NOMO-1 (cell line): ENCODE results near the gene ADGRD1.
"Not testable (repeated sequence)": the region's sequence is repeated elsewhere in the genome, so short reads cannot be mapped to it uniquely, and the experiment has no call there.

Source experiments
- DNase-seq, 2 experiments: peaks; one replicate each; lab custom pipeline; 2025; ENCODE audit not compliant: unreplicated experiment in 2 of 2; lab: John Stamatoyannopoulos, UW

Gene ADGRD1

DNA sequence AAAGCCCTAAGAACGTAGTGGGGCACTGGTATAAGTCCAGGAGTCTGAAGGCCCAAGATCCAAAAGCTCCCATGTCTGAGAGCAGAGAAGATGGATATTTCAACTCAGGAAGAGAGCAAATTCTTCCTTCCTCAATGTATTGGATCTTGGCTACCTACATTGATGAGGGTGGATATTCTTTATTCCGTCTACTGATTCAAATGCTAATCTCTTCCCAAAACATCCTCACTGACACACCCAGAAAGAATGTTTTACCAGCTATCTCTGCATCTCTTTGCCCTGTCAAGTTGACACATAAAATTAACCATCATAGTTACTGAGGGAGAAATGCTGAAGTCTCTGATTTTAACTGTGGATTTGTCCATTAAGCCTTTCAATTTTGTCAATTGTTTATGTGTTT, 16.6 kb upstream of the ADGRD1 start:
- no peak for DNase-seq

DNA sequence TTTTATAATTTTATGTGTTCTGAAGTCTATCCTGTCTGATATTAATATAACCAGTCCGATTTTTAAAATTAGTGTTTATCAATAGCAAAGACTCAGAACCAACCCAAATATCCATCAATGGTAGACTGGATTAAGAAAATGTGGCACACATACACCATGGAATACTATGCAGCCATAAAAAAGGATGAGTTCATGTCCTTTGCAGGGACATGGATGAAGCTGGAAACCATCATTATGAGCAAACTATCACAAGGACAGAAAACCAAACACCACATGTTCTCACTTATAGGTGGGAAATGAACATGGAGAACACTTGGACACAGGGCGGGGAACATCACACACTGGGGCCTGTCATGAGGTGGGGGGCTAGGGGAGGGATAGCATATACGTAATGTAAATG, 16.2 kb upstream of the ADGRD1 start:
- not testable (repeated sequence) for DNase-seq

DNA sequence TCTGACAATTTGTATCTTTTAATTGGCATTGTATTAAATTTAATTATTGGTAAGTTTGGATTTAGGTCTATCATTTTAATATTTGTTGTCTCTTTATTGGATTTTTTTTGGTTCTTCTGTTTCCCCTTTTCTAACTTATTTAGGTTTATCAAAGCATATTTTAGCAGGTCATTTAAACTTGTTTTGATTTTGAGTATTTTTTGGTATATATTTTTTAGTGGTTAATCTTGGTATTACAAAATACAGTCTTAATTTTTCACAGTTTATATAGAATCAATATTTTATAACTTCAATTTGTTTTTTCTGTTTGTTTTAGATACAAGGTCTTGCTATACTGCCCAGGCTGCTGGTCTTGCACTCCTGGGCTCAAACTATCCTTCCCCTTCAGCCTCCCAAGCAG, 15.5 kb upstream of the ADGRD1 start:
- no peak for DNase-seq

DNA sequence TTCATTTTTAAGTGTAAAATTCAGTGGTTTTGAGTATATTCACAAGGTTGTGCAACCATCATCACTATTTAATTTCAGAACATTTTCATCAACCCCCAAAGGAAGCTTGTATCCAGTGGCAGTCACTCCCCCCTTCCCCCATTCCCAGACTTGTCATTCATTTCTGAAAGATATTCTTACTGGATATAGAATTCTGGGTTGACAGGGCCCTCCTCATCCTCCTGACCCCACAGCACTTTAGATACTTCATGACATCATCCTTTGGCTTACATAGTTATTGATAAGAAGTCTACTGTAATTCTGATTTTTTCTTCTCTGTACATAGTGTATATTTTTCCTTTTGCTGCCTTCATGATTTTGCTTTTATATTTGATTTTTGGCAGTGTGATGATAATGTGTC, 8.8 kb upstream of the ADGRD1 start:
- no peak for DNase-seq

DNA sequence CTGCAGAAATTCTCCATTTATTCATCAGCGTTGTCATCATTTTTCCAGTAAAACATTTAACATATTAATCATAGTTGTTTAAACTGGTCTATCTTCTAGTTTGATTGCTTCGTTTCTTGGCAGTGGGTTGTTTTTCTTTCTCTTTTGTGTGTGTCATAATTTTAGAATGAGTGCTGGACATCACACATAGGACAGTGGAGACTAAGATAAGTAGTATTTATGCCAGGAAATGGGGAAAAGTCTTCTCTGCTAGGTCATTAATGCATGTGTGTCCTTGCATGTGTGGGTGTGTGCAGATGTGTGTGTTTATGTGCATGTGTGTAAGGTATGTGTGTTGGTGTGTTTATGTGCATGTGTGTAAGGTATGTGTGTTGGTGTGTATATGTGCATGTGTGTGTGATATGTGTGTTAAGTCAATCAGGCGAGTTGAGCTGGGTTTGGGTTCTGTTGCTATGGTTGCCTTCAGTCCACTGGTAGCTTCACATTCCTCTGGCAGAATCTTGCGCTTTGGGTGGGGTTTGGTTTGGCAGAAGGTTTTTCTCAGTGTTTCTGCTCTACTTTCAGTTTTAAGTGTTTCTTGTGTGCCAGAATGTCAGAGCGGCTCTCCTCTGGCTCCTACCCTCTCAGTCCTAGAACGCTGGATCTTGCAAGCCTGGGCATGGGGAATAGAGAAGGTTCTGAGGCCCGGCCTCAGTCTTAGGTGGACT, 7.8 kb upstream of the ADGRD1 start:
- no peak for DNase-seq

DNA sequence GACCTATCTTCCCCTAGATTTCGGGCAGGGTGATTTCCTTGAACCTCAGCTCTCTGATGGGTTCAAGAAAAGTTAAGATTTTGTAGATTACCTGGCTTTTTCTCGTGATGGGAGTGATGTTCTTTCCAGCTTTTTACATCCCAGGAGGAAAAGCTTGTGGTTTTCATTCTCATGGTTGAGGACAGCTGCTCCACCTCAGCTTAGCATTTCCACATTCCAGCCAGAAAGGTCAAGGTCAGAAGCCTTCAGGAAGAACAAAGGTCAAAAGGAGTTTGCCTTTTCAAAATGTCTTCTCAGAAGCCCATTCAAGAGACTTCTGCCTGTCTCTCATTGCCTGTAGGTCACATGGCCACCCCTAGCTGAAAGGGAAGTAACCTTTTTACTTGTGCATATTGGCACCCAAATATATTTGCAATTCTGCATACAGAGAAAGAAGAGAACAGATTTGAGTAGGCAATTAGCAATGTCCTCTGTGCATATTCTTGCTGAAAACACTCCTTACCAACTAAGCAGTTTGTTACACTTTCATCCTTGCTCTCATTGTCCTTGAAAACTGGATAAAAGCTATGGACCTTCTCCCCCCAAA, 6.6 kb upstream of the ADGRD1 start:
- DNase-seq: no peak

DNA sequence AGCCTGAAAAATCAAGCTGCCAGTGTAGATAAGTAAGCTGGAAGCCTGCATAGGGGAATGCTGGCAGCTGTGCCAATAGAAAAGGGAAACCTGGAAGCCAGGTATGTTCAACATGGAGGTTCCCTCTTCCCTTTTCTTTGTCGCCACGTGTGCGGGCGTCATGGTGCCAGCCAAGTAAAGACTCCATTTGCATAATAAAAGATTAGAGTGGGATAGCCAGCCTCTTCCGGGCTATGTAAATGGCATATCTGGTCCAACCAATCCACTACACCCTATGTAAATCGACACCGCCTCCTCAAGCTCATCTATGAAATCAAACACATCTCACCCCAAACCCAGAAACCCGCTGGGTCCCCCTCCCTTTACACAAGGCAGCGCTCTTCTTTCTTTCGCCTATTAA, 5.6 kb upstream of the ADGRD1 start:
- DNase-seq: no peak

DNA sequence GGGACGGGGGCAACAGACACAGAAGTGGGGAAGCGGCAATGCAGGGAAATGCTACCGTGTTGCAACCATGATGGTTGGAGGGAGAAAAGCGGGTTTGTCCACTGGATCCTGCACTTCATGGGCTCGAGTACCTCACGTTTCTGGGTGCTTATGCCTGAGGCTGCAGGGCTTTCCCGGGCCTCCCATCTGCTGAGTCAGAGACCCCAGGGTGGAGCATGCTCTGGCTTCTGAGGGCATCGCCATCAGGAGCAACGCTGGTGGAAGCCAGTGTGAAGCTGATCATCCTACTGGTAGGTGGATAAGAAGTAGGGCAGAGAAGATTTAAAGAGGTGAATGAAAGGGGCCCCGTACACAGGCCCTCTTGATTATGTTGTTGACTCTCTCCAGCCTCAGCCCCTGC, 5.0 kb upstream of the ADGRD1 start:
- DNase-seq: no peak

DNA sequence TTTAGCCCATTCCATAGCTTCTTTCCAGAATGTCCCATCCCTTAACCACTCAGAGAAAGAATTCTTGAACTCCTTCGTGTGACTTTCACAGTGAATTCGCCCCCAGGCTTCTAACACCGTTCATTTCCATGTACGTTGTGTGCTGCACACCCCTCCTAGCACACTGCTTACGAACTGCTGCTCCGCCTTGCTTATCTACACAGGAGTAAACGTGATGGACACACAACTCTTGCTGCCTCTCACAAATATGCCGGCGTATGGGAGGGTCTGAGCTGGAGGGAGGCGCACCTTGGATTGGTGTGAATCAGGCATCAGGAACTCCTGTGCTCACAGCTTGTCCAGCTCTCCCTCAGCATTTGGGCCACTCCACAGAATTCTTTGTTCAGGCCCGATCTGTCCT, 3.9 kb upstream of the ADGRD1 start:
- DNase-seq: no peak

DNA sequence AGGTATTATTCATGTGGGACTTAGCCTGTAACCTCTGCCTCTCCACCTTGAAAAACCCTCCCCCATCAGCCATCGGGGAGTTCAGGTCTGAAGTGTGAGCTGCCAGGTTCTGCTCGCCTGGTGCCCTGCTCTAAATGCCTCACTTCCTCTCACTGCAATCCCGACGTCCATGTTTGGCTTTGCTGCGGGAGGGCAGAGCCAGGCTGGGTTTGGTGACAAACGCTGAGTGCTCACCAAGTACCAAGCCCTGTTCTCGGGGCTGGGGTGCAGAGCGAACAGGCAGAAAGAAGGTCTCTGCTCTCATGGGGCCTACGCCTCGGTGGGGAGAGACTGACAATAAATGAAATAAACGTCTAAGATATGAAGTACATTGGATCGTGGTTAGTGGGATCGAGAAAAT, 2.1 kb upstream of the ADGRD1 start:
- DNase-seq: no peak

DNA sequence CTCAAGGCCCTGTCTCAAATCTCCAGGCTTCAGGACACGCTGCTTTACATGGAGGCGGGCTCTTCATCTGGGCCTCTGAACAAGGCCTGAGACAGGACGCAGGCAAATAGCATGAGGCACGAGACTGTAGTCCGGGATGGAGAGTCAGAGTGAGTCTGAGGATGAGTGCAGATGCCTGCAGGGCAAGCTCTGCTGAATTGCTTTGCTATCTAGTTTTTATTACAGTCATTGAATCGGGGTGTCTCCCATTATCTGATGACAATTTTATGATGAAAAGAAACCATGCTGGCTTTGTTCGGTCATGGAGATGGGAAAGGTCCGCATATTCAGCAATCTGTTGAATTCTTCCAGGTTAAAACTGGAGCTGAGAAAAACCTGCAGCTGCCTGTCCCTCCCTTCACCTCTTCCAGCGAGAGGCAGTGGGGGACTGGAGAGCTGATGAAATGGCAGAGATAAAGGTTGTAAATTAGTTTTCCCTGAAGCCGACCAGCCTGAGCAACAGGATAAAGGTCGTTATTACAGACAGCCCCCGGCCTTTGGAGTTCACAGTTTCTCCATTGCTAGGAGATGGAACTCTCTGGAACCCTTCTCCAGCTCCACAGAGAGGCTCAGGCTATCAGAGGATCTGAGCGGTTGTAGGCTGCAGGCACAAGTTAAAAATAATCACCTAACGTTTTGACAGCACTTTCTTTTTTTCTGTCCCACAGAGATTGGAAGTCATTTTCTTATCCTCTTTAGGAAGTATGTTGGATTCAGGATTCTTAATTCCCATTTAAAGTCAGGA, 1.3 kb upstream of the ADGRD1 start:
- DNase-seq: no peak

DNA sequence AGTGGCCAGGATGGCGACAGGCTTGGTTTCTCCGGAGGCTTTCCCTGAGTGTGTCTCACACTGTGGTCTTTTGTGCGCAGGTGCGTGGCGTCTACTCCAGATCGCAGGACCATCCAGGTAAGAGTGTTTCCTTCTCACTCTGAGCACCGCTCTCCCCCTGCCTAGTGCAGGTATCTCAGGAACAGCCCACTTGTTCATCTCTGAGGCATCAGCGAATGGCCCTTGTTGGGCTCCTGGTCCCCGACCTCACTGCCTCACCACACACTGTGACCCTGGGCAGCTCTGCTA, 781 bp downstream of the ADGRD1 start:
- DNase-seq: no peak

DNA sequence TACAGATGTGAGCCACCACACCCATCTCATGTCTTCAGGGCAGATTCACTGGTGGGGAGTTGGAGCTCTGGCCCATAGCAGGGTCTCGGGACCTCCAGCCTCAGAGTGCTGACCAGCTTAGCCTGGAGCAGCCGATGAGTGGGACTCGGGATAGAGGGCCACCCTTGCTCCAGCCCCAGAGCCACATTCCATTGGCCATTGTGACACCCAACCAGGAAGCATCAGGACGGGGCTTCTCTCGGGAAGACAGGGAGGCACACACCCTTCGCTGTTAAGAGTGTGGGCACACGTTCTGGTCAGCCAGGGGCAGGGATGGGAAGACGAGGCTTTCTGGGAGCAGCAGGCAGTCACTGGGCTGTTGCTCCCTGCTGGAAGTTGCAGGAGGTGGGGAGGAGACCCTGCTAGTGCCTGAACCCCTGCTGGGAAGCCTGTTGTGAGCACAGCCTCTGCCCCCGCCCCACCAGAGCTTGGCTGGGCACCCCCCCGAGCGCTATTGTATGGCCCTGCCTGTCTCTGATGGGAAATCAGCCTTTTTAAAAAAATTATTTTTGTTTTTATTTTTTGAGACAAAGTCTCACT, 1.6 kb downstream of the ADGRD1 start:
- no peak for DNase-seq

DNA sequence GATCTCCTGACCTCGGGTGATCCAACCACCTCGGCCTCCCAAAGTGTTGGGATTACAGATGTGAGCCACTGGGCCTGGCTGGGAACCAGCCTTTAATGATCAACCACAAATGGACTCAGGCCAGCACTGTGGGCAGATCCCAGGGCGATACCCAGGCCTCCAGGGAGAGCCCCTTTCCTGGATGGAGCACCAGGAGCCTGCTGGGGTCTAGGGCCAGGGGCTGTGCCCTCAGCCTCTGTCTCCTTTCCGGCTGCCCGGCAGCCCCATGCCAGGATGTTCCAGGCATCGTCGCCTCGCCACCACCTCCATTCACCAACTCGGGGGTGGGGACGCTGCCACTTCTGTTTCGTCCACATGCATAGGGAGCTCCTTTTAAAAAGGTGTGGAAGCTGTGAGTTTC, 2.3 kb downstream of the ADGRD1 start:
- DNase-seq: no peak

DNA sequence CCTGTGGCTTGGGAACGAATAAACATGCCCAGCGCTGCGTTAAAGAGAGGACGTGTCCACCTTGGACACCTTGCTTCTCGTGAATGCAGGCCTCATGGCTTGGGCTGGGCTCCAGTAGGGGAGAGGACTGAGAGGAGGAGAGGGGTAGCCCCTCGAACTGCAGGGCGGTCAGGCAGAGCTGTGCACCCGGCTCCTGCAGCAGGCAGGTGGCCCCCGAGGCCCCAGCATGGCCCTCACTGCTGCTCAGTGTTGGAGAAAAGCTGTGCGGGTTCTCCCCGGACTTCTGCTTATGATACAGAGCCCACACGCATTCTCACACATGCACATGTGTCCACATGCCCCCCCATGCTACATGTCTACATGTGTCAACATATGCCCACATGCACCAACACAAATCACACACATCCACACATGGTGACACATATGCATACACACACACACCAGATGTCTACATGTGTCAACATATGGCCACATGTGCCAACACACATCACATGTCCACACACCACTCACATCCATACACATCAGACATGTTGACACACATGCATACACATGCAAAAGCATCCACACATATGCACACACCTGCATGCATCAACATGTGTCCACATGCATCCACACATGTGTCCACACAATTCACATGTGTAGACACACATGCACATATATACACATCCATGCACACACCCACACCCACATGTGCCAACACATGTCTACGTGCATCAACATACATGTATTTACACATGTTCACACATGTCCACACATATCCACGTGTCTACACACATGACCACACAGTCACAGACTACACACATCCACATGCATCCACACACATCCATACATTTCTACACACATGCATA, 3.0 kb downstream of the ADGRD1 start:
- no peak for DNase-seq

DNA sequence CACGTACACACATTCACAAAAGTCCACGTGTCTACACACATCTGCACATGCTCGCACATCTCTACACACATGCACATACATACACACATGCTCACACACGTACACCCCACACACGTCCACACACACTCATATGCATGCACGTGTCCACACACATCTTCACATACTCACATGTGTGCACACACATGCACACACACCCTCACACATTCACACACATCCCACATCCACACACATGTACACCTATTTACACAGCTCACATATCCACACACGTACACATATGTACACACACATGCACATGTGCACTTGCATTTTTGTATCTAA, 3.6 kb downstream of the ADGRD1 start:
- no peak for DNase-seq

DNA sequence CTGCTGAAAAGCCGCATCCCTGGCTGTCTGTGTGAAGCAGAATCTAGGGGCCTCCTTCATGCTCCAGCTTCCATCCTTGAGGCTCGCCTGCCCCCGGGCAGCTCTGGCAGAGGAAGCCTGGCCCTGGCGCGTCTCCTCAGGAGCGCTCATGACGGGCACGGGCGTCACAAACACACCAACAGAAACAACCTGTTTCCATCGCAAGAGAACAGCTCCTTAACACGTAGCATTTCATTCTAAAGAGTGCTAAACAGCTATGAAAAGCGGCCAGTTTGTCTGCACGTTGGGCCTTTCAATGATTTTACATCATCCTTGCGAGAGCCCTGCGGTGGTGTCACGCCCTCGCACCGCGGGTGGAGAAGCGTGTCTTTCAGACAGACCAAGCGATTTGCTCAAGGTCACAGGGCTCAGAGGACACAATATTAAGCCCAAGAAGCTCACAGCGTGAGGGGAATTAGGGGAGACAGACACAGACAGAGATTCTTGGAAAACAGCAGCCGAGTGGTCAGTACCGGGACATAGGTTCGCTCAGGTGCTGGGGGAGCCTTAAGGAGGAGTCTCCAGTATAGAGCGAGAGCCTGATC, 4.9 kb downstream of the ADGRD1 start:
- no peak for DNase-seq

DNA sequence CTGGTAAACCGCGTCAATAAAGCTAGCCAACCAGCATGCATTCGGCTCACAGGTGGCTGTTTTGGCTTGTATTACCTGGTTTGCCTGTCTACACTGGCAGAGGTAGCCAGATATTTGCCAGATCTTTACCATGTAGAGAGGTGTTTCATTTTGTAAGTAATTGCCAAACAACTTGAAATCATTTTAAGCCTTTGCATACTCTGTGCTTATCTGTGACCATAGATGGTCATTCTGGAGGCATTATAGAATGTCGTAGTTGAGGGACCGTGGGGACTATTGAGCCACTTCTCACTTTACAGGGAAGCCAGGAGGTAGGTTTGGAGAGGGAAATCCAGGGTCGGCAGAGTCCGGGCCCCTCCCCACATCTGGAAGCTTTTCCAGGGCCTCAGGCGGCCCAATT, 5.9 kb downstream of the ADGRD1 start:
- DNase-seq: no peak

DNA sequence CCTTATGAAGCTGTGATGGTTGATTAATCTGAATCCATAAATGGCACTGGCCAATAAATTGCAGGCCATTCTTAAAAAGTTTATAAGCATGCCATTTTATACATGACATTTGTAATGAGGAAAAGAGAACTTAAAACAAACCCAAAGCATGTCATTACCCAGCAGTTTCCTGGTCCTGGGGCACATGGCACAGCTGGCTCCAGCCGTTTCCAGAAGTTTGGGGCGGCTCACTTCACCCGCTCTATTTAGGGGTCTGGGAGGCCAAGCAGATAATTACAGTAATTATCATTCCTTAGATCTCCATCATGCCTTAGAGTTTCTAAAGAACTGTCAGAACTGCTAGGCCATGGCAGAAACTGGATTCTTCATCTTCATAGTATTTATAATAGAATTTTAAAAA, 6.4 kb downstream of the ADGRD1 start:
- no peak for DNase-seq

DNA sequence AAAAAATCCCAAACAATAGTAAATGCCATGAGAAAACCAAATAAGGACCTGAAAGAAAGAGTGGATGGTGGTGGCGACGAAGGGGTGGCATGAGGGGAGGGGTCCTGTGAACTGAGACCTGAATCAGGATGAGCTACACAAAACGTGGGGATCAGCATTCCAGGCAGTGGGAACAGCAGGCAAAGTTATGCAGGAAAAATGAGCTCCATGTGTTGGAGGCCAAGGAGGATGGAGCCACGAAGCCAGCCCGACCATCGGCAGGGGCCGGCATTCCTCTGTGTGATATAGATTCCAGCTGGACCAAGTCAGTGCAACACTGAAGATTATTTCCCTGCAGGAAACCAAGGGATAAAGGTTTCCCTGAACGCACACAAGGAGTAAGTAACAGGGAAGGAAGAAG, 7.1 kb downstream of the ADGRD1 start:
- DNase-seq: no peak

DNA sequence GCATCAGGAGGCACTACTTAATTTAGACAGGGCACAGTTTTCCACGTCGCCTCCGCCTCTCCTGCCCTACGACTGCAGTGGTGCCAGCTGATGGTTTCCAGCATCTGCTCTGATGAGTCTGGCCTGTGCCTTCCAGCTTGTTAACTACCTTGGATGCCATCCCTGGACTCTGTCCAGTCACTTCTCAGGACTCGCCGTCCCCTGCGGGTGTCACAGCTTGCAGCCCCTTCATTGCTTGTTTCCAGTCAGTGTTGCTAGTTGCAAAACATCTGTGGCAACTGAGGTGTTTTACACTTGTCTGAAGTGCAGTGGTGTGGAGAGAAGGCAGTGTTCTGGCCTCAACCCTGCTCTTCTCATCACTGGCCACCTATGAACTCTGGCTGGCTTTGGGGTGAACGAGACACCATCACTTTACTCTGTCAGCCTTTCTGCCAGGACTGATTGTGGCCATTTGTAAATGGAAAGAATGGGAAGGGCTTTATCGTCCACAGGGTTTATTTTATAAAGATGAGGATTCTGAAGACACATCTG, 8.3 kb downstream of the ADGRD1 start:
- DNase-seq: no peak
